ENCODE measurements around the gene EGR4. TPM values are rescaled to one million over a fixed set of nuclear protein-coding genes. Genes with fewer than 3 reads are reported as not detected.

EGR4 gene
- total RNA-seq, 4 donors from 2014 or later = not detected

- 1 to 4% methylated on average over 37 to 38 of the region's 69 CpGs for WGBS, 2 donors
- Histone ChIP-seq H3K4me3 (peak within 1 kb of the TSS; percentile 42 to 66 (median 52)), H3K4me1 (peaks cover 0 to 22% (median 6%) of the 10 kb centered on the region in 4 donors), H3K9me3 (no peaks in the 10 kb centered on the region), H3K27me3 (peaks cover 0 to 56% of the 10 kb centered on the region in 2 donors), H3K36me3 (no peaks in the 10 kb centered on the region), H3K27ac (peak within 1 kb of the TSS in 1 of 4 donors; percentile 29)
- DNase-seq (ENCODE audit: low spot score in 2 of 2) = no peak
- TF ChIP-seq CTCF (IDR thresholded peaks at IDR 0.05) = no peak
- no peak for TF ChIP-seq EP300 (IDR thresholded peaks at IDR 0.05)
- TF ChIP-seq POLR2A (IDR thresholded peaks at IDR 0.05) = no peak
Observed at GRCh38 chr2:73284296-73285158, 8.8 kb downstream of the EGR4 start, which contains the start of gene FBXO41. Gene FBXO41 (minus strand): TSS chr2:73284478. CDS start chr2:73269630, 14,848 bp downstream.

GRCh38 chr2:73283545-73284295 lies 9.6 kb downstream of the EGR4 start:
- peak overlapping the region in 1 of 4 donors; percentile 29 for H3K27ac ChIP-seq
- WGBS, 2 donors = 3 to 7% methylated on average over 26 to 28 of the region's 43 CpGs

GRCh38 chr2:73282924-73283544 lies 10.3 kb downstream of the EGR4 start:
- 33 to 38% methylated on average over 5 of the region's 5 CpGs for WGBS, 2 donors
- Histone ChIP-seq H3K36me3 (no peaks in the 10 kb centered on the region), H3K27ac (no peak overlapping the region), H3K4me1 (peaks cover 0 to 22% (median 6%) of the 10 kb centered on the region in 4 donors), H3K27me3 (peaks cover 0 to 43% of the 10 kb centered on the region in 2 donors), H3K9me3 (no peaks in the 10 kb centered on the region), H3K4me3 (no peak overlapping the region)
- TF ChIP-seq EP300 (IDR thresholded peaks at IDR 0.05) (no peak), CTCF (IDR thresholded peaks at IDR 0.05) (no peak), POLR2A (IDR thresholded peaks at IDR 0.05) (no peak)
- no peak for DNase-seq (ENCODE audit: low spot score in 2 of 2)

More at GRCh38 chr2:73283545-73284295, 9.6 kb downstream of the EGR4 start:
- H3K36me3 ChIP-seq = no peaks in the 10 kb centered on the region
- peak overlapping the region; percentile 42 to 66 (median 52) for H3K4me3 ChIP-seq
- H3K9me3 ChIP-seq = no peaks in the 10 kb centered on the region
- no peak for TF ChIP-seq POLR2A (IDR thresholded peaks at IDR 0.05)
- no peak for DNase-seq (ENCODE audit: low spot score in 2 of 2)
- peaks cover 0 to 22% (median 6%) of the 10 kb centered on the region in 4 donors for H3K4me1 ChIP-seq
- H3K27me3 ChIP-seq = peaks cover 0 to 49% of the 10 kb centered on the region in 2 donors

GRCh38 chr2:73281244-73281643 lies 12.1 kb downstream of the EGR4 start:
- Histone ChIP-seq H3K27ac (no peak overlapping the region), H3K4me3 (no peak overlapping the region), H3K27me3 (peaks cover 0 to 39% of the 10 kb centered on the region in 2 donors), H3K4me1 (peaks cover 0 to 22% (median 6%) of the 10 kb centered on the region in 4 donors), H3K36me3 (no peaks in the 10 kb centered on the region), H3K9me3 (peaks cover 0 to 9% (median 0%) of the 10 kb centered on the region in 4 donors)
- no peak for DNase-seq (ENCODE audit: low spot score in 2 of 2)
- TF ChIP-seq CTCF (IDR thresholded peaks at IDR 0.05) = no peak
- TF ChIP-seq POLR2A (IDR thresholded peaks at IDR 0.05) = no peak
- TF ChIP-seq EP300 (IDR thresholded peaks at IDR 0.05) = no peak

- TF ChIP-seq POLR2A (IDR thresholded peaks at IDR 0.05) (no peak), EP300 (IDR thresholded peaks at IDR 0.05) (no peak), CTCF (IDR thresholded peaks at IDR 0.05) (no peak)
- peaks cover 0 to 9% (median 0%) of the 10 kb centered on the region in 4 donors for H3K9me3 ChIP-seq
Observed at GRCh38 chr2:73279852-73280251, 13.5 kb downstream of the EGR4 start.

More at GRCh38 chr2:73279852-73280251, 13.5 kb downstream of the EGR4 start:
- H3K27me3 ChIP-seq = peaks cover 0 to 26% of the 10 kb centered on the region in 2 donors
- 67 to 74% methylated on average over 9 of the region's 9 CpGs for WGBS, 2 donors
- H3K4me3 ChIP-seq = no peak overlapping the region
- H3K27ac ChIP-seq = no peak overlapping the region
- no peak for DNase-seq (ENCODE audit: low spot score in 2 of 2)
- no peaks in the 10 kb centered on the region for H3K36me3 ChIP-seq
- H3K4me1 ChIP-seq = peaks cover 0 to 17% (median 6%) of the 10 kb centered on the region in 4 donors

Measured in tibial nerve (tissue), 4 donors.